IMR-90 (cell line): ENCODE data around the gene SNX15. TPM values are rescaled to one million over a fixed set of nuclear protein-coding genes. Genes with fewer than 3 reads are reported as not detected.

Source experiments
- ATAC-seq: fragments of 200-7000 bp; cut with Tn5 transposase; 2 replicates; pipeline ENCODE4 v1.9.1; 2020; ENCODE audit warnings: low read depth, mild to moderate bottlenecking, moderate library complexity
- BruUV-seq: library from RNA; stranded (reverse); fragments of 400-500 nt; replicated peaks from 2 replicates; lab custom pipeline; 2021; lab: Mats Ljungman, UMichigan
- CTCF ChIA-PET: fragments of 300-600 bp; formaldehyde crosslinking; extraction: SDS; loops from one replicate; lab custom pipeline; 2021; ENCODE audit warnings: antibody characterized with exemption; lab: Yijun Ruan, JAX
- POLR2A ChIA-PET: fragments of 300-600 bp; sonication (Branson Sonifier 250); formaldehyde crosslinking; loops from one replicate; lab custom pipeline; 2022; ENCODE audit warnings: antibody characterized with exemption; ENCODE audit not compliant: unreplicated experiment; lab: Charles Lee
- DNase-seq: peaks from one replicate; pipeline ENCODE4 v3.0.0; 2013
- H2AFZ ChIP-seq: replicated peaks from 2 replicates; pipeline ENCODE3; 2013; ENCODE audit warnings: low read length, mild to moderate bottlenecking; ENCODE audit not compliant: poor library complexity
- H2AK5ac ChIP-seq: 2 replicates; pipeline ENCODE4 v1.6.1; 2013; ENCODE audit warnings: low read depth, low read length, inconsistent platforms
- H2AK9ac ChIP-seq: replicated peaks from 2 replicates; pipeline ENCODE3; 2013; ENCODE audit warnings: mild to moderate bottlenecking, low read depth, low read length, moderate library complexity; ENCODE audit not compliant: poor library complexity
- H2BK120ac ChIP-seq: 2 replicates; pipeline ENCODE4 v1.6.1; 2013; ENCODE audit warnings: low read depth, low read length, inconsistent platforms
- H2BK15ac ChIP-seq: 3 replicates; pipeline ENCODE4 v1.6.1; 2013; ENCODE audit warnings: low read depth, low read length, inconsistent platforms
- H2BK20ac ChIP-seq: 2 replicates; pipeline ENCODE4 v1.6.1; 2013; ENCODE audit warnings: low read depth, mild to moderate bottlenecking, inconsistent platforms, low read length, moderate library complexity
- H2BK5ac ChIP-seq: 2 replicates; pipeline ENCODE4 v1.6.1; 2013; ENCODE audit warnings: mild to moderate bottlenecking, low read depth, low read length, inconsistent platforms; ENCODE audit not compliant: poor library complexity, severe bottlenecking
- H3K14ac ChIP-seq: replicated peaks from 2 replicates; pipeline ENCODE4 v1.6.1; 2013; ENCODE audit warnings: low read depth, low read length, inconsistent platforms
- H3K18ac ChIP-seq: 2 replicates; pipeline ENCODE4 v1.6.1; 2013; ENCODE audit warnings: low read depth, low read length, control low read depth
- H3K23ac ChIP-seq: 2 replicates; pipeline ENCODE4 v1.6.1; 2013; ENCODE audit warnings: low read depth, low read length, inconsistent platforms
- H3K27ac ChIP-seq: 2 replicates; pipeline ENCODE4 v1.5.1; 2013; ENCODE audit warnings: mild to moderate bottlenecking, control low read depth, low read length; ENCODE audit not compliant: insufficient read depth
- H3K27me3 ChIP-seq: 2 replicates; pipeline ENCODE4 v1.6.1; 2013; ENCODE audit warnings: low read length; ENCODE audit not compliant: control insufficient read depth, insufficient read depth
- H3K36me3 ChIP-seq: 2 replicates; pipeline ENCODE4 v1.6.1; 2013; ENCODE audit warnings: low read length, mixed read lengths; ENCODE audit not compliant: control insufficient read depth, insufficient read depth
- H3K4ac ChIP-seq: 2 replicates; pipeline ENCODE4 v1.6.1; 2013; ENCODE audit warnings: low read depth, low read length, inconsistent platforms
- H3K4me1 ChIP-seq: 2 replicates; pipeline ENCODE4 v1.6.1; 2013; ENCODE audit warnings: low read length, mixed read lengths; ENCODE audit not compliant: control insufficient read depth, insufficient read depth
- H3K4me2 ChIP-seq: 2 replicates; pipeline ENCODE4 v1.6.1; 2013; ENCODE audit warnings: low read depth, mild to moderate bottlenecking, control low read depth, low read length, moderate library complexity
- H3K4me3 ChIP-seq: 2 replicates; pipeline ENCODE4 v1.5.1; 2013; ENCODE audit warnings: low read depth, mild to moderate bottlenecking, control low read depth, low read length, moderate library complexity; ENCODE audit not compliant: insufficient read depth
- H3K56ac ChIP-seq: 2 replicates; pipeline ENCODE4 v1.6.1; 2013; ENCODE audit warnings: low read length, inconsistent platforms; ENCODE audit not compliant: insufficient read depth; ENCODE audit errors: extremely low read depth
- H3K79me1 ChIP-seq, 2 experiments: 2 replicates each; pipeline ENCODE4 v1.6.1; 2013; ENCODE audit warnings: low read length in 2 of 2, inconsistent platforms in 1 of 2, low read depth in 1 of 2
- H3K9ac ChIP-seq: 2 replicates; pipeline ENCODE4 v1.6.1; 2013; ENCODE audit warnings: low read depth, low read length, control low read depth
- H3K9me1 ChIP-seq: 2 replicates; pipeline ENCODE4 v1.6.1; 2013; ENCODE audit warnings: low read length, inconsistent platforms; ENCODE audit not compliant: insufficient read depth
- H3K9me3 ChIP-seq: 2 replicates; pipeline ENCODE4 v1.6.1; 2013; ENCODE audit warnings: low read length; ENCODE audit not compliant: control insufficient read depth, insufficient read depth
- H4K20me1 ChIP-seq: 2 replicates; pipeline ENCODE4 v1.6.1; 2013; ENCODE audit warnings: low read length, inconsistent platforms; ENCODE audit not compliant: insufficient read depth
- H4K5ac ChIP-seq: 2 replicates; pipeline ENCODE4 v1.6.1; 2013; ENCODE audit warnings: mild to moderate bottlenecking, low read depth, low read length, control low read depth
- H4K8ac ChIP-seq, 2 experiments: 2 replicates each; pipeline ENCODE4 v1.6.1; 2013; ENCODE audit warnings: low read depth in 2 of 2, low read length in 2 of 2, control low read depth in 1 of 2, inconsistent platforms in 1 of 2
- H4K91ac ChIP-seq: 2 replicates; pipeline ENCODE4 v1.6.1; 2013; ENCODE audit warnings: low read depth, low read length, inconsistent platforms; ENCODE audit not compliant: insufficient read depth
- WGBS, 2 experiments: methylation state at CpG; one replicate each; pipeline versions ENCODE4 v1.1.5 to v1.1.7; 2013; ENCODE audit warnings: missing lambda C conversion rate in 2 of 2; ENCODE audit not compliant: insufficient read length in 1 of 2; ENCODE audit errors: extremely low coverage in 2 of 2; 5-methylcytosine and 5-hydroxymethylcytosine counted together
- dilution Hi-C: fragments of 300-500 bp; cut with HindIII; formaldehyde crosslinking; loops from one replicate; pipeline ENCODE4 v1.14.3; 2018; ENCODE audit warnings: low sequenced_read_pairs; ENCODE audit not compliant: unreplicated experiment
- in situ Hi-C: fragments of 300-500 bp; cut with MboI; formaldehyde crosslinking; loops from 3 replicates; pipeline ENCODE4 v1.14.3; 2019; ENCODE audit warnings: low sequenced_read_pairs, inconsistent platforms, mixed read lengths
- intact Hi-C: fragments of 100-400 bp; cut with micrococcal nuclease; formaldehyde crosslinking; loops from 2 replicates; pipeline ENCODE4 v1.10.0; 2022
- polyA plus RNA-seq, 3 experiments: library from polyadenylated mRNA; depleted of rRNA; stranded (reverse); fragments of >200 nt; gene quantifications; 2 replicates each; pipeline ENCODE4 v1.2.3, GENCODE V29; 2012; ENCODE audit warnings: low replicate concordance in 1 of 3
- total RNA-seq: library from RNA; depleted of rRNA; stranded (reverse); fragments of >200 nt; gene quantifications from 2 replicates; pipeline ENCODE4 v1.2.3, GENCODE V29; 2012
- TF ChIP-seq, protein P1 (sequence below): conservative IDR thresholded peaks from 2 replicates; pipeline ENCODE4 v1.5.1; 2012; ENCODE audit warnings: mild to moderate bottlenecking, low read depth, low read length, improper control_type of control experiment

SNX15 gene
- total and polyA plus RNA-seq, 2 of the 4 experiments (the other 2 are of a cell fraction) = 9.0 to 16.3 TPM

DNA sequence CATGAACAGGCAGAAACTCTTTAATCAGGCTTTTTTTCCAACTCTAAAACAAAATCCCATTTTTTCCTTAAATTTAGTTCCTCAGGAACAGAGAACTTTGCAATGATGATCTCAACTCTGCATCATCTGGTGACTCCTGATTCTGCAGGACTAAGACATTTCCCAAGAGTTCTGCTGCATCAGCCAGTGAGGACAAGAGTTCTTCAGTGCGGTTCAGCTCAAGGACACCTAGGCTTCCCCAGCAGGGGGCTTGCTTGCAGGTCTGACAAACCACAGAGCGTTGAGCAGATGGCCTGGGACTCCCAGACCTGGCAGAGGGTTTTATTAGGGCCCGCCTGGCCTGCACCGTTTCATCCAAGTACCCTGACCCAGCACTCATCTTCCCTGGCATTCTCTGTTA, 50.2 kb downstream of the SNX15 start:
- H2BK20ac ChIP-seq = no peak overlapping the region
- intact Hi-C loops (no loop called here), in situ Hi-C loops (no loop called here), dilution Hi-C loops (no loop called here)
- H2AFZ ChIP-seq = no peak overlapping the region
- ATAC-seq (no peak), DNase-seq (peak; percentile 31)
- no peak overlapping the region for H2BK120ac ChIP-seq
- no peaks in the 10 kb centered on the region for H3K4me1 ChIP-seq
- no peaks in the 10 kb centered on the region; the same call in 1 of the 2 replicates for H3K9me1 ChIP-seq
- H3K4ac ChIP-seq = no peak overlapping the region
- no peak overlapping the region for H3K56ac ChIP-seq
- no peak overlapping the region for H3K9ac ChIP-seq
- no peak overlapping the region for H4K5ac ChIP-seq
- no peak overlapping the region for H2AK9ac ChIP-seq
- H3K4me3 ChIP-seq = no peak overlapping the region
- no peak overlapping the region for H2BK15ac ChIP-seq
- no peak overlapping the region for H2AK5ac ChIP-seq
- H3K23ac ChIP-seq = no peak overlapping the region
- no peak overlapping the region for H3K14ac ChIP-seq
- H3K18ac ChIP-seq = no peak overlapping the region
- no peaks in the 10 kb centered on the region for H3K9me3 ChIP-seq
- POLR2A ChIA-PET = no interaction called here
- H3K36me3 ChIP-seq = peaks cover 2% of the 10 kb centered on the region
- TF ChIP-seq, protein P1, sequence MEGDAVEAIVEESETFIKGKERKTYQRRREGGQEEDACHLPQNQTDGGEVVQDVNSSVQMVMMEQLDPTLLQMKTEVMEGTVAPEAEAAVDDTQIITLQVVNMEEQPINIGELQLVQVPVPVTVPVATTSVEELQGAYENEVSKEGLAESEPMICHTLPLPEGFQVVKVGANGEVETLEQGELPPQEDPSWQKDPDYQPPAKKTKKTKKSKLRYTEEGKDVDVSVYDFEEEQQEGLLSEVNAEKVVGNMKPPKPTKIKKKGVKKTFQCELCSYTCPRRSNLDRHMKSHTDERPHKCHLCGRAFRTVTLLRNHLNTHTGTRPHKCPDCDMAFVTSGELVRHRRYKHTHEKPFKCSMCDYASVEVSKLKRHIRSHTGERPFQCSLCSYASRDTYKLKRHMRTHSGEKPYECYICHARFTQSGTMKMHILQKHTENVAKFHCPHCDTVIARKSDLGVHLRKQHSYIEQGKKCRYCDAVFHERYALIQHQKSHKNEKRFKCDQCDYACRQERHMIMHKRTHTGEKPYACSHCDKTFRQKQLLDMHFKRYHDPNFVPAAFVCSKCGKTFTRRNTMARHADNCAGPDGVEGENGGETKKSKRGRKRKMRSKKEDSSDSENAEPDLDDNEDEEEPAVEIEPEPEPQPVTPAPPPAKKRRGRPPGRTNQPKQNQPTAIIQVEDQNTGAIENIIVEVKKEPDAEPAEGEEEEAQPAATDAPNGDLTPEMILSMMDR = no peak
- H3K27ac ChIP-seq = no peak overlapping the region
- no peaks in the 10 kb centered on the region for H4K20me1 ChIP-seq
- no TSS peak for BruUV-seq
- no peak overlapping the region for H3K4me2 ChIP-seq
- H3K79me1 ChIP-seq = peaks cover 28 to 42% of the 10 kb centered on the region in 2 experiments
- H2BK5ac ChIP-seq = no peak overlapping the region
- no peak overlapping the region for H4K91ac ChIP-seq
- CTCF ChIA-PET = no interaction called here
- no peaks in the 10 kb centered on the region for H3K27me3 ChIP-seq
- 100% methylated on average over 1 of the region's 4 CpGs; no CpG with 5 or more reads in 1 of the 2 experiments for WGBS, 2 experiments
- H4K8ac ChIP-seq = no peak overlapping the region
